A549 (cell line): ENCODE measurements around the gene DCLK1. TPM values are rescaled to one million over a fixed set of nuclear protein-coding genes. Genes with fewer than 3 reads are reported as not detected.
A peak's percentile ranks its signal among the peaks of the same experiment; 100 is the strongest.

Experiments
- ATAC-seq, 2 experiments: fragments of 200-7000 bp in 1 of 2; fragments of >200 bp in 1 of 2; cut with Nextera tagmentation in 1 of 2; cut with Tn5 transposase in 1 of 2; 3 replicates each; pipeline versions ENCODE4 v1.8.0 to v1.9.1; 2018 to 2020; ENCODE audit warnings: mild to moderate bottlenecking in 1 of 2, moderate library complexity in 1 of 2
- CTCF ChIA-PET: fragments of 300-600 bp; sonication (Branson Sonifier 250); formaldehyde crosslinking; extraction: SDS; loops from one replicate; lab custom pipeline; 2021; ENCODE audit warnings: antibody characterized with exemption, inconsistent platforms; lab: Yijun Ruan, JAX
- POLR2A ChIA-PET: fragments of 350-600 bp; formaldehyde crosslinking; extraction: SDS; loops from one replicate; lab custom pipeline; 2021; ENCODE audit warnings: antibody characterized with exemption, inconsistent platforms; lab: Yijun Ruan, JAX
- DNase-seq, 2 experiments: peaks; one replicate each; pipeline versions ENCODE4 v3.0.0 to v3.0.0-alpha.2; 2011 to 2016; ENCODE audit warnings: low read depth in 1 of 2, low spot score in 1 of 2
- FAIRE-seq: peaks from 2 replicates; lab custom pipeline; 2011; peaks lifted over from hg19 to GRCh38; lab: Jason Lieb, UNC
- H3K27ac ChIP-seq, 2 experiments: fragments of >200 bp; sonication (Bioruptor Twin); formaldehyde crosslinking; 3 replicates each; pipeline ENCODE4 v1.5.1; 2016 to 2017
- H3K4me1 ChIP-seq: fragments of >200 bp; sonication (Bioruptor Twin); formaldehyde crosslinking; 3 replicates; pipeline ENCODE4 v1.6.1; 2016
- H3K4me2 ChIP-seq: fragments of >200 bp; sonication (Bioruptor Twin); formaldehyde crosslinking; 3 replicates; pipeline ENCODE4 v1.6.1; 2016
- H3K4me3 ChIP-seq: fragments of >200 bp; sonication (Bioruptor Twin); formaldehyde crosslinking; 3 replicates; pipeline ENCODE4 v1.5.1; 2016
- H3K9me3 ChIP-seq: fragments of >200 bp; sonication (Bioruptor Twin); formaldehyde crosslinking; 3 replicates; pipeline ENCODE4 v1.6.1; 2016
- CBX2 ChIP-seq: fragments of 200-600 bp; sonication (generic); IDR thresholded peaks from 2 replicates; pipeline ENCODE4 v1.6.1; 2016; ENCODE audit warnings: low read depth, mild to moderate bottlenecking, borderline replicate concordance
- CHD2 ChIP-seq: fragments of 150-350 bp; IDR thresholded peaks from 2 replicates; pipeline ENCODE4 v1.6.1; 2014; ENCODE audit warnings: low read length; ENCODE audit not compliant: partially characterized antibody
- EHMT2 ChIP-seq: fragments of 200-600 bp; sonication (generic); IDR thresholded peaks from 2 replicates; pipeline ENCODE4 v1.6.1; 2016; ENCODE audit warnings: antibody characterized with exemption, low read depth, mild to moderate bottlenecking, moderate library complexity
- ESRRA ChIP-seq: fragments of 150-350 bp; IDR thresholded peaks from 2 replicates; pipeline ENCODE4 v1.6.1; 2014; ENCODE audit warnings: mild to moderate bottlenecking, low read length, borderline replicate concordance
- FOSL2 ChIP-seq, 2 experiments: fragments of 450-650 bp in 1 of 2; fragments of >200 bp in 1 of 2; sonication (Bioruptor Twin) in 1 of 2; formaldehyde crosslinking; IDR thresholded peaks; 2 replicates each; pipeline versions ENCODE4 v1.5.0 to v1.6.1; 2016 to 2020; ENCODE audit warnings: mild to moderate bottlenecking in 1 of 2, moderate library complexity in 1 of 2
- GATA3 ChIP-seq: IDR thresholded peaks from 2 replicates; pipeline ENCODE4 v1.6.1; 2012; ENCODE audit warnings: borderline replicate concordance
- HDAC2 ChIP-seq: fragments of 200-600 bp; sonication (generic); IDR thresholded peaks from 2 replicates; pipeline ENCODE4 v1.6.1; 2016
- HES2 ChIP-seq: fragments of >200 bp; sonication (Bioruptor Twin); formaldehyde crosslinking; IDR thresholded peaks from 2 replicates; pipeline ENCODE4 v1.6.1; 2016
- HOXB13 ChIP-seq: fragments of 250-450 bp; sonication (Bioruptor Pico); IDR thresholded peaks from 2 replicates; pipeline ENCODE4 v1.5.0; 2020; ENCODE audit warnings: low read depth, mild to moderate bottlenecking, moderate library complexity
- JUN ChIP-seq, 2 experiments: fragments of >200 bp; sonication (Bioruptor Twin); formaldehyde crosslinking; IDR thresholded peaks; 2 replicates in 1 of 2; 3 replicates in 1 of 2; pipeline ENCODE4 v1.6.1; 2016 to 2017
- KDM5A ChIP-seq: fragments of 200-600 bp; sonication (generic); IDR thresholded peaks from 2 replicates; pipeline ENCODE4 v1.6.1; 2016; ENCODE audit warnings: antibody characterized with exemption, mild to moderate bottlenecking
- MAFK ChIP-seq: fragments of 450-650 bp; IDR thresholded peaks from 2 replicates; pipeline ENCODE4 v1.6.1; 2014; ENCODE audit not compliant: partially characterized antibody
- PHF8 ChIP-seq: fragments of 200-600 bp; sonication (generic); IDR thresholded peaks from 2 replicates; pipeline ENCODE4 v1.6.1; 2016; ENCODE audit warnings: low read depth, mild to moderate bottlenecking, antibody characterized with exemption, moderate library complexity, borderline replicate concordance
- RAD21 ChIP-seq, 2 experiments: fragments of >200 bp in 1 of 2; sonication (Bioruptor Twin) in 1 of 2; formaldehyde crosslinking in 1 of 2; IDR thresholded peaks in 1 of 2; conservative IDR thresholded peaks in 1 of 2; 2 replicates in 1 of 2; 3 replicates in 1 of 2; pipeline ENCODE4 v1.6.1; 2012 to 2018; ENCODE audit warnings: inconsistent platforms in 1 of 2
- RCOR1 ChIP-seq: fragments of 150-350 bp; IDR thresholded peaks from 2 replicates; pipeline ENCODE4 v1.6.1; 2014; ENCODE audit warnings: antibody characterized with exemption, low read length, low read depth
- TFCP2L1 ChIP-seq: fragments of 250-450 bp; sonication (Bioruptor Pico); IDR thresholded peaks from 2 replicates; pipeline ENCODE4 v1.5.0; 2021; ENCODE audit warnings: mild to moderate bottlenecking
- ZNF302 ChIP-seq: fragments of 250-450 bp; sonication (Bioruptor Pico); IDR thresholded peaks from 2 replicates; pipeline ENCODE4 v1.9.0; 2021; ENCODE audit warnings: inconsistent platforms, mild to moderate bottlenecking, moderate library complexity
- ZSCAN20 ChIP-seq: fragments of 250-450 bp; sonication (Bioruptor Pico); IDR thresholded peaks from 2 replicates; pipeline ENCODE4 v1.8.0; 2022; ENCODE audit warnings: mild to moderate bottlenecking, moderate library complexity
- WGBS: methylation state at CpG from one replicate; pipeline ENCODE4 v1.1.6; 2017; ENCODE audit errors: missing lambda C conversion rate; 5-methylcytosine and 5-hydroxymethylcytosine counted together
- polyA plus RNA-seq, 4 experiments: library from polyadenylated mRNA; depleted of rRNA in 3 of 4; stranded (reverse); fragments of >200 nt; fragmentation: RNase III in 1 of 4; extraction: RNeasy Plus Mini Kit Qiagen cat#74134 plus additional on column Dnase treatment in 1 of 4; gene quantifications; 2 replicates in 3 of 4; 3 replicates in 1 of 4; pipeline ENCODE4 v1.2.3, GENCODE V29; 2011 to 2017
- TF ChIP-seq, protein P1 (sequence below): fragments of >200 bp; sonication (Bioruptor Twin); formaldehyde crosslinking; IDR thresholded peaks from 3 replicates; pipeline ENCODE4 v1.5.1; 2016
- TF ChIP-seq, protein P2 (sequence below): fragments of 250-450 bp; sonication (Bioruptor Pico); IDR thresholded peaks from 2 replicates; pipeline ENCODE4 v1.5.0; 2021; ENCODE audit warnings: mild to moderate bottlenecking, moderate library complexity, borderline replicate concordance

DCLK1 gene
- polyA plus RNA-seq, 2 of the 4 experiments (the other 2 are of a cell fraction): 0.13 to 0.21 TPM

GRCh38 chr13:36030670-36031331, 100.4 kb downstream of the DCLK1 start:
- Histone ChIP-seq H3K4me1 (no peaks in the 10 kb centered on the region), H3K4me2 (no peak overlapping the region), H3K27ac (no peak overlapping the region), H3K4me3 (no peak overlapping the region), H3K9me3 (no peaks in the 10 kb centered on the region)
- DNase-seq: no peak
- no peak for ATAC-seq
- CTCF ChIA-PET: no interaction called here
- 39% methylated on average over 8 of the region's 8 CpGs for WGBS
- TF ChIP-seq FOSL2 (IDR thresholded peaks at IDR 0.05) (no peak), FOSL2 (CRISPR knock-in tag; IDR thresholded peaks at IDR 0.05) (peak; percentile 12; the same call in 1 of the 2 replicates), HES2 (no peak), ZNF302 (no peak), PHF8 (no peak), EHMT2 (no peak), CHD2 (no peak)
- POLR2A ChIA-PET: no interaction called here
- no peak for FAIRE-seq

DNA sequence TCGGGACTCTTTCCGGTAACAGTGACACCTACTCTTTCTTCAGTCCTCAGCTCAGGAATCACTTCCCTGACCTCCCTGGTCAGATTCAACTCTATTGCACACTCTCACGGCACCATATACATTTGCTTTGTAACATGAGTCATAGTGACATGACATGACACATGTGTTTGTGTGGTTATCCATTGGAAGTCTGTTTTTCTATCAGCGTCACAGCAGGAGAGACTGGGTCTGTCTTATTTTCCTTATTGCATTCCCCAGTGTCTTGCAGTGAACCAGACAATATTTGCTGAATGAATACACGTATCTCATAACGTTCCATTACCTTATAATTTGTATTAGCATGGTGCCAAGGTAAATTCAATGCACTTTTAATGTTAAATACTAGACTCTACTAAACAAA, 102.0 kb downstream of the DCLK1 start:
- CTCF ChIA-PET: no interaction called here
- no peaks in the 10 kb centered on the region for H3K9me3 ChIP-seq
- ATAC-seq (no peak), FAIRE-seq (no peak), DNase-seq (no peak)
- TF ChIP-seq, protein P1, sequence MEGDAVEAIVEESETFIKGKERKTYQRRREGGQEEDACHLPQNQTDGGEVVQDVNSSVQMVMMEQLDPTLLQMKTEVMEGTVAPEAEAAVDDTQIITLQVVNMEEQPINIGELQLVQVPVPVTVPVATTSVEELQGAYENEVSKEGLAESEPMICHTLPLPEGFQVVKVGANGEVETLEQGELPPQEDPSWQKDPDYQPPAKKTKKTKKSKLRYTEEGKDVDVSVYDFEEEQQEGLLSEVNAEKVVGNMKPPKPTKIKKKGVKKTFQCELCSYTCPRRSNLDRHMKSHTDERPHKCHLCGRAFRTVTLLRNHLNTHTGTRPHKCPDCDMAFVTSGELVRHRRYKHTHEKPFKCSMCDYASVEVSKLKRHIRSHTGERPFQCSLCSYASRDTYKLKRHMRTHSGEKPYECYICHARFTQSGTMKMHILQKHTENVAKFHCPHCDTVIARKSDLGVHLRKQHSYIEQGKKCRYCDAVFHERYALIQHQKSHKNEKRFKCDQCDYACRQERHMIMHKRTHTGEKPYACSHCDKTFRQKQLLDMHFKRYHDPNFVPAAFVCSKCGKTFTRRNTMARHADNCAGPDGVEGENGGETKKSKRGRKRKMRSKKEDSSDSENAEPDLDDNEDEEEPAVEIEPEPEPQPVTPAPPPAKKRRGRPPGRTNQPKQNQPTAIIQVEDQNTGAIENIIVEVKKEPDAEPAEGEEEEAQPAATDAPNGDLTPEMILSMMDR: no peak
- TF ChIP-seq ZSCAN20 (CRISPR knock-in tag) (no peak), CBX2 (no peak), RCOR1 (no peak), KDM5A (no peak), RAD21 (conservative IDR thresholded peaks at IDR 0.05 in 1 of 2, IDR thresholded peaks at IDR 0.05 in 1 of 2) (no peak), FOSL2 (IDR thresholded peaks at IDR 0.05) (no peak), FOSL2 (CRISPR knock-in tag; IDR thresholded peaks at IDR 0.05) (no peak), ZNF302 (no peak), GATA3 (no peak), HOXB13 (no peak), JUN (IDR thresholded peaks at IDR 0.05) (no peak), HDAC2 (no peak), ESRRA (no peak), MAFK (no peak), TFCP2L1 (CRISPR knock-in tag) (no peak)
- TF ChIP-seq, protein P2, sequence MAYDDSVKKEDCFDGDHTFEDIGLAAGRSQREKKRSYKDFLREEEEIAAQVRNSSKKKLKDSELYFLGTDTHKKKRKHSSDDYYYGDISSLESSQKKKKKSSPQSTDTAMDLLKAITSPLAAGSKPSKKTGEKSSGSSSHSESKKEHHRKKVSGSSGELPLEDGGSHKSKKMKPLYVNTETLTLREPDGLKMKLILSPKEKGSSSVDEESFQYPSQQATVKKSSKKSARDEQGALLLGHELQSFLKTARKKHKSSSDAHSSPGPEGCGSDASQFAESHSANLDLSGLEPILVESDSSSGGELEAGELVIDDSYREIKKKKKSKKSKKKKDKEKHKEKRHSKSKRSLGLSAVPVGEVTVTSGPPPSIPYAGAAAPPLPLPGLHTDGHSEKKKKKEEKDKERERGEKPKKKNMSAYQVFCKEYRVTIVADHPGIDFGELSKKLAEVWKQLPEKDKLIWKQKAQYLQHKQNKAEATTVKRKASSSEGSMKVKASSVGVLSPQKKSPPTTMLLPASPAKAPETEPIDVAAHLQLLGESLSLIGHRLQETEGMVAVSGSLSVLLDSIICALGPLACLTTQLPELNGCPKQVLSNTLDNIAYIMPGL (CRISPR knock-in tag): no peak
- POLR2A ChIA-PET: no interaction called here
- H3K4me1 ChIP-seq: no peaks in the 10 kb centered on the region
- H3K27ac ChIP-seq: no peak overlapping the region
- no peak overlapping the region for H3K4me3 ChIP-seq
- WGBS: 27% methylated on average over 6 of the region's 6 CpGs
- no peak overlapping the region for H3K4me2 ChIP-seq
